Stimulated activated CD8-positive, alpha-beta memory T cell treated with anti-CD3 and anti-CD28 coated beads, Interleukin-7, amount 100 ng/mL, for 4 hours (primary cell): ENCODE results near the gene AHCY.
A peak's percentile ranks its signal among the peaks of the same experiment; 100 is the strongest.
"Not testable (repeated sequence)": the region's sequence is repeated elsewhere in the genome, so short reads cannot be mapped to it uniquely, and the experiment has no call there.

Experiments
- DNase-seq, 2 donors: peaks; one replicate each; pipeline ENCODE4 v3.0.0-alpha.2; 2020; ENCODE audit warnings: low read depth in 2 of 2

AHCY gene

GRCh38 chr20:34302723-34303533 is at the start of gene AHCY:
TSS of gene AHCY (minus strand) at chr20:34303355. CDS start at chr20:34303270, 85 bp downstream.
- peak; percentile 88 to 92 for DNase-seq

DNA sequence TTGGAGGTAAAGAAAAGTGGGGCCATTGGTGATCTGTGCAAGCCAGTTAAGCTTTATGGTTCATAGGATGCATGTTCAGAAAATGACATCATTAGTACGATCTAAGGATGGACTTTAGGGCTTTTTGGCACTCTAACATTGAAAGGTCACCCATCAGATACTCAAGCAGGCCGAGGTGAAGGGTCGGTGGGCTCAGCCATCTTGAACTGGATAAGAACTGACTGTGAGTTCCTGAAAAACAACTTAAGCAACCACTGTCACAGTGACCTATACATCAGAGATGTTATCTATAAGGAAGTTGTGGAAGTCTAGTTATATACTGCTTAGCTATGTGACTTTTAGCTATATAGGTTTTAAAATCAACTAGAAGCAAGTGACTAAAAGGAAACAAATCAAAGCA is 46.9 kb upstream of the AHCY start:
- no peak for DNase-seq

DNA sequence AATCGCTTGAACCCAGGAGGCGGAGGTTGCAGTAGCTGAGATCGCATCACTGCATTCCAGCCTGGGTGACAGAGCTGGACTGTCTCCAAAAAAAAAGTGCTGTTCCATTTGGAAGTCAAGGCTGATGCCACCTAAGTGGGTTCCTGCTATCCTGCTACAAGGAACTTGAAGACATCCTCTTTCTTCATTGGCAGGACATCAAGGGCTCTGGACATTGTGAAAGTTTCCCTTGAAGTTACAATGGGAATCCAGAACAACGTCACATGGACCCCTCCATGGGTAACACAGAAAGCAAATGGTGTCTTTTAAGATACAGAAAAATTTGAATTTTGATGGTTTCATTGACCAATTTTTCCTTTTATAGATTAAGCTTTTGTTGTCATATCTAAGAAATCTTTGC is 44.4 kb upstream of the AHCY start:
- no peak for DNase-seq

DNA sequence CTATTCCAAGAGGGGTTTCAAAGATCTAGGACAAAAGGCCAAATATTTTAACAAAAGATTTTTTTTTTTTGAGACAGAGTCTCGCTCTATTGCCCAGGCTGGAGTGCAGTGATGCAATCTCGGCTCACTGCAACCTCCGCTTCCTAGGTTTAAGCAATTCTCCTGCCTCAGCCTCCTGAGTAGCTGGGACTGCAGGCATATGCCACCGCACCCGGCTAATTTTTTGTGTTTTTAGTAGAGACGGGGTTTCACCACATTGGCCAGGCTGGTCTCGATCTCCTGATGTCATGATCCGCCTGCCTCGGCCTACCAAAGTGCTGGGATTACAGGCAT is 43.3 kb upstream of the AHCY start:
- DNase-seq = not testable (repeated sequence)

DNA sequence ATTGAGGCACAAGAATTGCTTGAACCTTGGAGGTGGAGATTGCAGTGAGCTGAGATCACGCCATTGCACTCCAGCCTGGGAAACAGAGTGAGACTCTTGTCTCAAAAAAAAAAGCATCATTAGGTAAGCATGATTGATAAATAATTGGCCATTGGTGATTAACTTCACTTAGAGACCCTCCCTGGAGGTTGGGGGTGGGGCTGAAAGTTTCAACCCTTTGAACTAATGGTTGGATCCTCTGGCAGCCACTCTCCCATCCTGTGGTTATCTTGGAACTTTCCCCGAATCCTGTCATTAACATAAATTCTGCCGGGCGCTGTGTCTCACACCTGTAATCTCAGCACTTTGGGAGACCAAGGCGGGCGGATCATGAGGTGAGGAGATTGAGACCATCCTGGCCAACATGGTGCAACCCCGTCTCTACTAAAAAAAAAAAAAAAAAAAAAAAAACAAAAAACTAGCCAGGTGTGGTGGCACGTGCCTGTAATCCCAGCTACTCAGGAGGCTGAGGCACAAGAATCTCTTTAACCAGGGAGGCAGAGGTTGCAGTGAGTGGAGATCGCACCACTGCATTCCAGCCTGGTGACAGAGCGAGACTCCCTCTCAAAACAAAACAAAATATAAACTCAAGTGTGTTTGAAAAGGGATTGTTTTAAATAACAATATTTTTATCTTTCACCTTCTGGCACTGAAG is 42.8 kb upstream of the AHCY start:
- not testable (repeated sequence) for DNase-seq

- DNase-seq = no peak
Observed at GRCh38 chr20:34345402-34345736, 42.2 kb upstream of the AHCY start.

DNA sequence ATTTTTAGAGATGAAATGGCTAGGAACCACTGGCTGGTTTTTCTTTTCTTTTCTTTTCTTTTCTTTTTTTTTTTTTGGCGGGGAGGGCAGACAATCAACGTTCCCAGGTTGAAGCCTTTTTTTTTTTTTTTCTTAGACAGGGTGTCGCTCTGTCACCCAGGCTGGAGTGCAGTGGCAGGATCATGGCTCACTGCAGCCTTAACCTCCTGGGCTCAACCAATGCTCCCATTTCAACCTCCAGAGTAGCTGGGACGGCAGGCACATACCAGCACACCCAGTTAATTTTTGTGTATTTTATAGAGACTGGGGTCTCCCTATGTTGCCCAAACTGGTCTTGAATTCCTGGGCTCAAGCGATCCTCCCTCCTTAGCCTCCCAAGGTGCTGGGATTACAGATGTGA is 41.1 kb upstream of the AHCY start:
- DNase-seq = no peak

DNA sequence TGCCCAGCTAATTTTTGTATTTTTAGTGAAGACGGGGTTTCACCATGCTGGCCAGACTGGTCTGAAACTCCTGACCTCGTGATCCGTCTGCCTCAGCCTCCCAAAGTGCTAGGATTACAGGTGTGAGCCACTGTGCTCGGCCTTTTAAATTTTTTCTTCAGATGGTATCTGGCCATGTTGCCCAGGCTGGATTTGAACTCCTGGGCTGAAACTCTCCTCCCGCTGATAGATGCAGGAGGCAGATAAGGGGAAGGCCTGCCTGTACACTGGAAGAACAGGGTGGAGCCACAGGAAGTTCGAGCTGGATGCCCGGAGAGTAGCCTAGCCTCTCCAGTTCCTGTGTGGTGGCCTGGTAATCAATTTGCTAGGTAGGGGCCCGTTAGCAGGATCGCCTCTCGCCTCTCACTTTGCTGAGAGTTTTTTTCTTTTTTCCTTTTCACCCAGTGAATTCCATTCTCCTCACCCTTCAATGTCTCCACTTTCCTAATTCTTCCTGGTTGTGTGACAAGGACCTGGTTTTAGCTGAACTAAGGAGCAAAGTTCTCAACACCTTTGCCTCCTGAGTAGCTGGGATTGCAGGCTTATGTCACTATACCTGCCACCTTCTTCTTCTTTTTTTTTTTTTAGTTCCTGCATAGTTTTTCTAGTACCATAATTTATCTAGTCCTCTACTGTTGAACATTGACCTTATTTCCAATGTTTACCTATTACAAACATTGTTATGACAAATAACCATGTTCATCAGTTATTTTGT is 40.5 kb upstream of the AHCY start:
- DNase-seq = no peak

GRCh38 chr20:34341199-34341598 is 38.0 kb upstream of the AHCY start:
- not testable (repeated sequence) for DNase-seq

- DNase-seq = not testable (repeated sequence)
Observed at GRCh38 chr20:34340726-34341125, 37.6 kb upstream of the AHCY start.

DNA sequence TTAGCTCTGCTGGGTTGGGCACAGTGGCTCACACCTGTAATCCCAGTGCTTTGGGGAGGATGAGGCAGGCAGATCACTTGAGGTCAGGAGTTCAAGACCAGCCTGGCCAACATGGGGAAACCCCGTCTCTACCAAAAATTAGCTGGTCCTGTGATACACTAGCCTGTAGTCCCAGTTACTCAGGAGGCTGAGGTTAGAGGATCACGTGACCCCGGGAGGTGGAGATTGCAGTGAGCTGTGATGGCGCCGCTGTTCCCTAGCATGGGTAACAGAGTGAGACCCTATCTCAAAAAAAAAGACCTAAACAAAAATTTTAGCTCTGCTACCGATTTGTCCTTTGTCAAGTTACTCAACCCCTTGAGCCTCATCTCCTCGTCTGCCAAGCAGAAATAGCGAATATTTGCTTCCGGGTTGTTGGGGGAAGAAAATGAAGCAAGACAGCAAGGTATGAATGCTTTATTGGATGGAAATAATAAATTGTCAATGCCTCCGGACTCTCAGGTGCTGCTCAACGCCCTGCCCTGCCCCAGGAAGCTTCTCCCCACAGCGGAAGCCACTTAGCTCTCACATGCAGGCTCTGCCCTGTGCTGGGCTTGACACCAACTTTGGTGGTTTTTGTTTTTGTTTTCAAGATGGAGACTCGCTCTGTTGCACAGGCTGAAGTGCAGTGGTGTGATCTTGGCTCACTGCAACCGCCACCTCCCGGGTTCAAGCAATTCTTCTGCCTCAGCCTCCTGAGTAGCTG is 35.0 kb upstream of the AHCY start:
- DNase-seq = peak in 1 of 2 donors; percentile 10

- DNase-seq = no peak
Observed at GRCh38 chr20:34337544-34337943, 34.4 kb upstream of the AHCY start.

DNA sequence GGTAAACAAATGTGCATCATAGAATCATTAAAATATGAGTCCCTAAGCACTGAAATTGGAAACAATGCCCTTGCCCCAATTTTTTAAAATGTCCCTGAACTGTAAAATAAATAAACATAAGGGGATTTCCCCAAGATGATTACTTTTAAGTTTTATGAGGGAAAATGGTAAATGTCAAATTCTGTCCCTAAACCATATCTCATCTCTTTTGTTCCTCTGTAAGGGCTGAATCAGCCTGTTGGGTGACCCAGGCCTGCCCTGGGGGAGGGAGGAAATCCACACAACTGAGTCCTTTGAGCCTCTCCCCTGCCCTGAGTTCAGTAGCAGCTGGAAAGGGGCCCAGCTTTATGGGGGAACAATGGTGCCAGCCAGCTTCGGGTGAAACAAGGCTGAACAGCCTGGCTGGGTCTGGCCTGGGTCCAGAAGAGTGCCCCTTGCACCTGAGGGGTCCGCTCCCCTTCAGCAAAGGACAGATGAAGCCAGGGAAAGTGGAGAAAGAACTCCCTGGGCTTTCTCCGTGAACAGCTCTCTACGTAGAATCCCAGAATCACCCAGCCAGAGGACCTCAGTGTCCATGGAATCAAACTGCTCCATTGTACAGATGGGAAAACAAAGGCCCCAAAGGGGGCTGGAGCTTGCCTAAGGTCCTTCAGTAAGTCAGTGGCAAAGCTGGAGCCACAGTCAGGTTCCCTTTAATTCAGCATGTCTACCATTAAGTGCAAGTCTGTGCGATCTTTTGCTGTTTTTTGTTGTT is 31.7 kb upstream of the AHCY start:
- no peak for DNase-seq

DNA sequence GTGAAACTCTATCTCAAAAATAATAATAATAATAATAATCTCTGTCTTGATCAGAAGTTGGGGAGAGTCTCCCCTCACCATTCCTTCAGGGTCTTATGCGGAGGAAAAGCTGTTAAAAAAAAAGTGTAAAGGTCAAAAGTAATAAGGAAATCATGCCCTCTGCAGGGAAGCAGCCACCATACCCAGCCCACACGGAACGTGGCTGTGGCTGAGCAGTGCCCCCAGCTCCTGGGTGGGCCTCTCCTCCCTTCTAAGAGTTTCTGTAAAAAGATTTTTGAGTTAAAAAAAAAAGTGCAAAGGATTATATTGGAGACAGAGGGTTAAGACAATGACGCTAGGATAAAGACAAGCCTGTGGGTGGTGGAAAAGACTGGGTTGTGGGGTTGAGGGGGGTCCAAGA is 30.6 kb upstream of the AHCY start:
- no peak for DNase-seq

DNA sequence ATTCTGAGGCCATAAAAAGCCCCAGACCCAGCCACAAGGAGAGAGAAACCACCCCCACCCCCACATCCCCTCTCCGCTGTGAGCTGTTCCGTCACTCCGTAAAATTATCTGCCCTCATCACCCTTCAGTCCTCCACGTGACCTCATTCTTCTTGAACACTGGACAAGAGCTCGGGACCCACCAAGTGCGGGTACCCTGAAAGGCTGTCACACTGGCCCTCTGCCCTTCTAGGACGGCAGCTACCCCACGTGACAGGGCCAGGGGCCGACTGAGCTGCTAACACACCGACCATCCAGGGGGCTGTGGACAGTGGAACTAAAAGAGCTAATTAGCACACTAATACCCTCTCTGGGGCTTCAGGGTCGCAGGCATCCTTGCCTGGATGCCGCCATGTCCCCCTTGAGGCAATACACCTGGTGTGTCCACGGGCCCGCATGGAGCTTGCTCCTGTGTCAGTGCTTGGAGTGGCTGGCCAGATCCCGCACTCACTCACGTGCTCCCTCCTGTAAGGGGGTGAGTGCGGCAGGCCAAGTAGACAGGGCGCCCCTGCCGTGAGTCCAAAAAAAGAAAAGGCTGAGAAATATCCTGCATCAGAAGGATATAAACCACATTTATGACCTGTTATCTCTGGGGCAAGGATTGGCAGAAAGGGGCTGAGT is 29.2 kb upstream of the AHCY start:
- no peak for DNase-seq

DNA sequence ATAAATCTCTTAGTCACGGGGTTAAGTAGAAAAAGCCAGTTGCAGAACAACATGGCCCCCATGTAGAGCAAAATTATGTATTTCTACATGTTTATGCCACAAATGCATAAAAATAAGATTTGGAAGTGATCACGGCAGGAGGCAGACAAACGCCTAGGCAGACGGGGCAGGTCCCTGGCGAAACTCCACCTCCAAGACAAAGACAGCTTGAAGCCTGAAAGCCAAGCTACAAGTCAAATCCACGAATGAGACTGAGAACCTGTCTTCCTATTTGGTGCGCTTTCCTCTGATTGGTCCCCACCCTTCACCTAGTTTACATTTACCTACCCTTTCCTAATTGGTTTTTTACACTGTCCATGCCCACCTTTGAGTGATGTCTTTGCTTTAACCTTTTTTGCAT is 28.7 kb upstream of the AHCY start:
- DNase-seq = no peak

DNA sequence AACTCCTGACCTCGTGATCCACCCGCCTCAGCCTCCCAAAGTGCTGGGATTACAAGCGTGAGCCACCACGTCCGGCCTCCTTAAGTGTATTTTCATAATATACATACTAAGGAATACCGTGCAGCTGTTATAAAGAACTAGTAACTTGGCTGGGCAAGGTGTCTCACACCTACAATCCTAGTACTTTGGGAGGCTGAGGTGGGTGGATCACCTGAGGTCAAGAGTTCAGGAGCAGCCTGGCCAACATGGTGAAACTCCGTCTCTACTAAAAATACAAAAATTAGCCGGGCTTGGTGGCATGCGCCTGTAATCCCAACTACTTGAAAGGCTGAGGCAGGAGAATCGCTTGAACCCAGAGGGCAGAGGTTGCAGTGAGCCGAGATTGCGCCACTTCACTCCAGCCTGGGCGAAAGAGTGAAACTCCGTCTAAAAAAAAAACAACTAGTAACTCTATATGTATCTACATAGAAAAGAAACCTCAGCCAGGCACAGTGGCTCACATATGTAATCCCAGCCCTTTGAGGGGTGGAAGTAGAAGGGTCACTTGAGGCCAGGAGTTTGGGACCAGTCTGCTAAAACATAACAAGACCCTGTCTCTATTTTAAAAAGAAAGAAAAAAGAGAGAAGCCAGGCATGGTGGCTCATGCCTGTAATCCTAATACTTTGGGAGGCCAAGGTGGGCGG is 27.8 kb upstream of the AHCY start:
- not testable (repeated sequence) for DNase-seq

DNA sequence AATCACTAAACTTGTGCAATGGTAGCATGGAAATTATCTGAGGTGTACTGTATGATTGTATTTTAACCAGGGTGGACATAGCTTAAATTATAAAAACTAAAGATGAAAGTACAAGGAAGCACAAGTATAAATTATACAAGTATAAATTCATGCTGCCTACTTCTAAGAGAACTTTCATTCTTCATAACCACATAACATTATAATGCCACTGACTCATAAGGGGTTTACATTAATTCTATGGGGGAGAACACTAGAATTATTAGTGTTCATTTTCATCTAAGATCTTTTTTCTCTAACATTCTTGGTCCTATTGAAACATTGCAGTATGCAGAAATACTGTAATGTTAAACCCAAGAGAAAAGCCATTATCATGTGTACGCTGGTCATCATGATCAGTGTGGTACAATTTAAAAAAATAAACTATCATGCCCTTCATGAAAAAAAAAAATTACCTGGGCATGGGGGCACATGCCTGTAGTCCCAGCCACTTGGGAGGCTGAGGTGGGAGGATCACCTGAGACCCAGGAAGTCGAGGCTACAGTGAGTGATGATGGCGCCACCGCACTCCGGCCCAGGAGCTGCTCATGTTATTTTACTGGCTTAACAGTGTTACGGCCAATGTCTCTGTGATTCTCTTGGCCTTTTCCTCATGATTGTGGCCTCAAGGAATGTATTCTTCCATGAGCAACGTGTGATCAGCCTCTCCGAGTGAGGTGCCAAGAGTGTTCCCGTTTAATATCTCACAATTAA is 25.9 kb upstream of the AHCY start:
- DNase-seq = no peak

DNA sequence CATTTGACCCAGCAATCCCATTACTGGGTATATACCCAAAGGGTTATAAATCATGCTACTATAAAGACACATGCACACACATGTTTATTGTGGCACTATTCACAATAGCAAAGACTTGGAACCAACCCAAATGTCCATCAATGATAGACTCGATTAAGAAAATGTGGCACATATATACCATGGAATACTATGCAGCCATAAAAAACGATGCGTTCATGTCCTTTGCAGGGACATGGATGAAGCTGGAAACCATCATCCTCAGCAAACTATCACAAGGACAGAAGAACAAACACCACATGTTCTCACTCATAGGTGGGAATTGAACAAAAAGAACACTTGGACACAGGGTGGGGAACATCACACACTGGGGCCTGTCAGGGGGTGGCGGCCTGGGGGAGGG is 25.1 kb upstream of the AHCY start:
- not testable (repeated sequence) for DNase-seq
